Measurements from ENCODE around the gene MYH14.

GRCh38 chr19:50238043-50238442, 34.6 kb downstream of the MYH14 start:
- TF ChIP-seq CTCF (IDR thresholded peaks at IDR 0.05 in 4 of 5, conservative IDR thresholded peaks at IDR 0.05 in 1 of 5) (no peak), POLR2A (IDR thresholded peaks at IDR 0.05) (no peak)
